ENCODE results near the gene NOXA1.
"Not testable (repeated sequence)": the region's sequence is repeated elsewhere in the genome, so short reads cannot be mapped to it uniquely, and the experiment has no call there.

Gene NOXA1

DNA sequence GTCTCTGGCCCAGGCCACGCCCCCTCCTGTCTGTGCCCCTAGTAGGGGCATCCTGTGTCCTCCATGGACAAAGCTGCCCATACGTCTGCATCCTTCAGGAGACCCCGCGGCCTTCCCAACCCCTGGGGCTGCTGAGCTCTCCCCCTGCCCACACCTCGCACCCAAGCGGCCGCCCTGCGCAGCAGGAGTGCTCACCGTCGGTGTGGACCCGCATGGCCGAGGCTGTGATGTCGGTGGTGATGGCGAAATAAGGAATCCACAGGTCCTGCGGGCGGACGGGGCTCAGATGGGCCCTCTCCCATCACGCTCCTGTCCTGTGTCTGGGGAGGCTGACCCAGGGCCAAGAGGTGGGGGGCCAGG lies 40.7 kb downstream of the NOXA1 start:
- POLR2A ChIA-PET (ENCODE audit: low non-redundant PET), result interaction anchor here (0.6 kb wide), 1 partner anchor 22 kb away, joined by 3 read pairs; no protein-coding TSS in a partner anchor
- no peak for DNase-seq (ENCODE audit: low spot score)
- TF ChIP-seq, protein P1, sequence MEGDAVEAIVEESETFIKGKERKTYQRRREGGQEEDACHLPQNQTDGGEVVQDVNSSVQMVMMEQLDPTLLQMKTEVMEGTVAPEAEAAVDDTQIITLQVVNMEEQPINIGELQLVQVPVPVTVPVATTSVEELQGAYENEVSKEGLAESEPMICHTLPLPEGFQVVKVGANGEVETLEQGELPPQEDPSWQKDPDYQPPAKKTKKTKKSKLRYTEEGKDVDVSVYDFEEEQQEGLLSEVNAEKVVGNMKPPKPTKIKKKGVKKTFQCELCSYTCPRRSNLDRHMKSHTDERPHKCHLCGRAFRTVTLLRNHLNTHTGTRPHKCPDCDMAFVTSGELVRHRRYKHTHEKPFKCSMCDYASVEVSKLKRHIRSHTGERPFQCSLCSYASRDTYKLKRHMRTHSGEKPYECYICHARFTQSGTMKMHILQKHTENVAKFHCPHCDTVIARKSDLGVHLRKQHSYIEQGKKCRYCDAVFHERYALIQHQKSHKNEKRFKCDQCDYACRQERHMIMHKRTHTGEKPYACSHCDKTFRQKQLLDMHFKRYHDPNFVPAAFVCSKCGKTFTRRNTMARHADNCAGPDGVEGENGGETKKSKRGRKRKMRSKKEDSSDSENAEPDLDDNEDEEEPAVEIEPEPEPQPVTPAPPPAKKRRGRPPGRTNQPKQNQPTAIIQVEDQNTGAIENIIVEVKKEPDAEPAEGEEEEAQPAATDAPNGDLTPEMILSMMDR (conservative IDR thresholded peaks at IDR 0.05; ENCODE audit: low read depth), result no peak
- CTCF ChIA-PET, result interaction anchor here (1.4 kb wide), 1 partner anchor 19 kb away, joined by 5 read pairs; no protein-coding TSS in a partner anchor
- no peak overlapping the region for H3K27ac ChIP-seq

DNA sequence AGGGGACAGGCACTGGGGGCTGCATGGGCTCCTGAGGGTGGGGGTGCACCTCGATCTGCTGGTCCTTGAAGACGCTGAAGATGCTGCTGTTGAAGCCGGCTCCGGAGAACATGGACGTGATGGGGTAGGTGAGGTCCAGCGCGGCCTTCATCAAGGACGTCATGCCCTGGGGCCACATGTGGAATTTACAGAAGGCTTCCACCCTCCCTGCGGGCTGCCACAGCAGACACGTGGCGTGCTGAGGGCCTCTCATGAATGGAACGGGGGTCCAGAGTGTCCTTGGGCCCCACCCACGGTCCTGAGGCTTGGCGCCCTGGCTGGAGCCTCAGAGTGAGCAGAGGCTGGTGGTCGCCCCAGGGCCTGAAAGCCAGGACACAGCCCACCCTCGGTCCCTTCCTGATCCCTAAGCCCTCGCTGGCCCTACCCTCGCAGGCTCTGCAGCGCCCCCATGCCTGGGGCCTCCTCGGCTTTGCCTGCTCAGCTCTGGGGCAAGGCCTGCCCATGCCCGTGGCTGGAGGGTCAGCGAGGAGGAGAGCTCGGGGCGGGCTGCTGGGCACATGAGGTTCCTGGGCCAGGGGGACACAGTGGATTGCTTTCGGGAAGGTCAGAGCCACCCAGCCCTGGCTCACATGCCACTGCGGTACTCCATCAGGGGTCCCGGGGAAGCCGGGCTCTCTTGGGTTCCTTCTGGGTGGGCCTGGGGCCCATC lies 41.3 kb downstream of the NOXA1 start:
- TF ChIP-seq, protein P1 (conservative IDR thresholded peaks at IDR 0.05; ENCODE audit: low read depth), result no peak
- ChIA-PET CTCF (no interaction called here), POLR2A (ENCODE audit: low non-redundant PET) (no interaction called here)
- H3K27ac ChIP-seq, result no peak overlapping the region
- DNase-seq (ENCODE audit: low spot score), result no peak

DNA sequence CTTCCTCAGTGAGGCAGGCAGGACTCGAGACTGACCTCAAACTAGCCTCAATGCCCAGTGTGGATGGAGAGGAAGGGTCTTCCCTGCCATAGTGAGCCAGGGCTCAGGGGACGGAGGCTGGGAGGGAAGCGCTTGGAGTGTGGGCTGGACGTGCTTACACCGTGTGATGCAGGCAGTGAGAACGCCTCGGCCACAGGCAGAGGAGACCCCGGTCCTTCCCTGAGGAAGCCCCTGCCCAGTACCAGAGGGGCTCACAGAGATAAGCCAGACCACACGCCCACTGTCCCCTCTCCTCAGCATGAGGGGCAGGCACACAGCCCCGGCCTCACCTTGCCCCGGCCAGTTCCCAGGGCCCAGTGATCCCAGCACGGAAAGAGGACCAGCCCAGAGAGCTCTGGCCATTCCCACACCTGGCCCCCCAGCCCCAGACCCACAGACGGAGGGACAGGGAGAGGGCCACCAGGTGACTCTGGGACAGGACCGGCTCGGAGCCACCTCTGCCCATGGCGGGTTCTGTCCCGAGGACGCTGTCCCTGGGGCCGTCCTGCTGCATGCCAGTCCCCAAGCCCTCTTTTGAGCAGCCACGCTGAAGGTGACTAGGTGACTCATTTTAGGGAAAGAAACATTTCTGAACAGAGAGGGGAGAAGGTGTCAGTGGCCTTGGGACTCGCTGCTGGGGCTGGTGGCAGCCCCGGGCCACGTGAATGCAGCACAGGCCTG lies 42.0 kb downstream of the NOXA1 start:
- ChIA-PET POLR2A (ENCODE audit: low non-redundant PET) (no interaction called here), CTCF (interaction anchor here (0.6 to 0.7 kb wide), 3 partner anchors 67 to 1523 kb away, joined by 3 to 4 read pairs (median 3); no protein-coding TSS in a partner anchor)
- TF ChIP-seq, protein P1 (conservative IDR thresholded peaks at IDR 0.05; ENCODE audit: low read depth), result no peak
- DNase-seq (ENCODE audit: low spot score), result no peak
- H3K27ac ChIP-seq, result no peak overlapping the region

DNA sequence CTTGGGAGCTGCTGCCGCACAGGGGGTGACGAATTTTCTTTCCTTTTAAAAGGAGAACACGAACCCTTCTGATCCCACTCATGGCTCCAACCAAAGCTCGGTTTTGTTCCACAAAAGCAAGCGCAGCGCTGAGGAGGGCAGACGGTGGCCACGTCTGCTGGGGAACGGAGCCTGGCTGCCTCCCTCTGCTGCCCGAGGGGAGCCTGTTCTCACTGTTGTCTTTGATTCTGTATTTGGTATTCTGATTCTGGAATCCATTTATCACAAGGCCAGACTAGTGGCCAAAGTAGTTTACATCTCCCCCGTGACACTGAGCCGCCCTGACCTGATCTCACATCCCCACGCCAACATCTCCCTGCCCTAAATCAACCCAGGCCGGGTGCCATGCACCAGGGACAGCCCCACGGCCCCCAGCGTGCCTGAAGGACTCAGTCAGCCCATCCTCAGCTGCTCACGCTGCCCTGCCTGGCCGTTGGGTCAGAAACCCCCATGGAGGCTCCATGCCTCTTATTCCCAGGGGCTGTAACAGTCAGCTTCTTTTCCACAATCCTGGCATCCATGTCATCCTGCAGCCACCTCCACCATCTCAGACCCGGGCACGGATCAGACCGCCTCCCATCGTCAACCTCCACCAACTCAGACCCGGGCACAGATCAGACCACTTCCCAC lies 42.7 kb downstream of the NOXA1 start:
- H3K27ac ChIP-seq, result no peak overlapping the region
- POLR2A ChIA-PET (ENCODE audit: low non-redundant PET), result no interaction called here
- TF ChIP-seq, protein P1 (conservative IDR thresholded peaks at IDR 0.05; ENCODE audit: low read depth), result no peak
- CTCF ChIA-PET, result interaction anchor here (0.6 to 0.7 kb wide), 3 partner anchors 68 to 1523 kb away, joined by 3 to 4 read pairs (median 3); no protein-coding TSS in a partner anchor
- DNase-seq (ENCODE audit: low spot score), result no peak

DNA sequence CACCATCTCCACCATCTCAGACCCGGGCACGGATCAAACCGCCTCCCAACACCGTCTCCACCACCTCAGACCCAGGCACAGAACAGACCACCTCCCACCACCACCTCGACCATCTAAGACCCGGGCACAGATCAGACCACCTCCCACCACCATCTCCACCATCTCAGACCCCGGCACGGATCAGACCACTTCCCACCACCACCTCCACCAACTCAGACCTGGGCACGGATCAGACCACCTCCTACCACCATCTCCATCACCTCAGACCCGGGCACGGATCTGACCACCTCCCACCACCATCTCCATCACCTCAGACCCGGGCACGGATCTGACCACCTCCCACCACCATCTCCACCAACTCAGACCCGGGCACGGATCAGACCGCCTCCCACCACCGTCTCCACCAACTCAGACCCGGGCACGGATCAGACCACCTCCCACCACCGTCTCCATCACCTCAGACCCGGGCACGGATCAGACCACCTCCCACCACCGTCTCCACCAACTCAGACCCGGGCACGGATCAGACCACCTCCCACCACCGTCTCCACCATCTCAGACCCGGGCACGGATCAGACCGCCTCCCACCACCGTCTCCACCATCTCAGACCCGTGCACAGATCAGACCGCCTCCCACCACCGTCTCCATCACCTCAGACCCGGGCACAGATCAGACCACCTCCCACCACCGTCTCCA lies 43.3 kb downstream of the NOXA1 start:
- CTCF ChIA-PET; POLR2A ChIA-PET (ENCODE audit: low non-redundant PET); H3K27ac ChIP-seq; DNase-seq (ENCODE audit: low spot score): not testable (repeated sequence)

DNA sequence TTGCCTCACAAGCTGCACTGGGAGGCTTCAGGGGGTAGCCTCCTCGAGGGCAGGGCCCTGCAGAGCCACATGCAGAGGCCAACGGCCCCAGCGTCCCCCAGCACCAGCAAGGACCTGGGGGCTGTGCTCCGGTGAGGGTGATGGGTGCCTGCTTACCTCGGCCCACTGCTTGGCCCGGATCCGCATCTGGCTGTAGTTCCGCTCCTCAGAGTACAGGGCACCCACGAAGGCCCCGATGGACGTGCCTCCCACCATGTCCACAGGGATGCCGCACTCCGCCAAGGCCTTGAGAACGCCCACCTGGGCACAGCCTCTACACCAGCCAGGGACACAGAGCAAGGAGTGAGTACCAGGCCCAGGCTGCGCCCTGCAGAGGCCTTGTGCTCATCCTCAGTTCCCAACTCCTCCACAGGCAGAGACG lies 44.0 kb downstream of the NOXA1 start:
- POLR2A ChIA-PET (ENCODE audit: low non-redundant PET), result no interaction called here

More for the DNA sequence above, 44.0 kb downstream of the NOXA1 start:
- TF ChIP-seq, protein P1 (conservative IDR thresholded peaks at IDR 0.05; ENCODE audit: low read depth), result no peak
- CTCF ChIA-PET, result no interaction called here
- DNase-seq (ENCODE audit: low spot score), result no peak
- H3K27ac ChIP-seq, result no peak overlapping the region

All from RWPE1 (cell line).